Measurements from ENCODE around the gene NUDT17. TPM values are rescaled to one million over a fixed set of nuclear protein-coding genes. Genes with fewer than 3 reads are reported as not detected.

NUDT17 gene
- total RNA-seq, 1 donor from 2014 or later, result 4.7 TPM

DNA sequence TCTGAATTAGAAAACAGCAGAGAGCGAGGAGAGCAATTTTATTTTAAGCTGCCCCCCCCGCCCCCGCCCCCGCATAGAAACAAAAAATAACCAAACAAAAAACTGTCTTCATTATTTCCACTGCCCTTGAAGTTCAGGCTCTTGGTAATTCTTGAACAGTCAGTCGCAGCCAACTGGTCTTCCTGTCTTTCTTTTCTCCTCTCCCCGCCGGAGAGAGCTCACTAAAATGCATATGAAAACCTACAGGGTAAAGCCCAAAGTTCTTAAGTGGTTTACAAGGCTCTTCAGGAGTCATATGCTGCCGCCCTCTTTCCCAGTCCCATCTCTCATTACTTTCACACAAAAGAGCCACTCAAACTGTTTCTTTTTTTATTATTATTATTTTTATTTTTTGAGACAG, 41.4 kb downstream of the NUDT17 start:
- TF ChIP-seq, protein P1, sequence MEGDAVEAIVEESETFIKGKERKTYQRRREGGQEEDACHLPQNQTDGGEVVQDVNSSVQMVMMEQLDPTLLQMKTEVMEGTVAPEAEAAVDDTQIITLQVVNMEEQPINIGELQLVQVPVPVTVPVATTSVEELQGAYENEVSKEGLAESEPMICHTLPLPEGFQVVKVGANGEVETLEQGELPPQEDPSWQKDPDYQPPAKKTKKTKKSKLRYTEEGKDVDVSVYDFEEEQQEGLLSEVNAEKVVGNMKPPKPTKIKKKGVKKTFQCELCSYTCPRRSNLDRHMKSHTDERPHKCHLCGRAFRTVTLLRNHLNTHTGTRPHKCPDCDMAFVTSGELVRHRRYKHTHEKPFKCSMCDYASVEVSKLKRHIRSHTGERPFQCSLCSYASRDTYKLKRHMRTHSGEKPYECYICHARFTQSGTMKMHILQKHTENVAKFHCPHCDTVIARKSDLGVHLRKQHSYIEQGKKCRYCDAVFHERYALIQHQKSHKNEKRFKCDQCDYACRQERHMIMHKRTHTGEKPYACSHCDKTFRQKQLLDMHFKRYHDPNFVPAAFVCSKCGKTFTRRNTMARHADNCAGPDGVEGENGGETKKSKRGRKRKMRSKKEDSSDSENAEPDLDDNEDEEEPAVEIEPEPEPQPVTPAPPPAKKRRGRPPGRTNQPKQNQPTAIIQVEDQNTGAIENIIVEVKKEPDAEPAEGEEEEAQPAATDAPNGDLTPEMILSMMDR (IDR thresholded peaks at IDR 0.05; ENCODE audit: unreplicated experiment), result no peak
- Mint-ChIP-seq H3K36me3 (no peaks in the 10 kb centered on the region), H3K9me3 (no peaks in the 10 kb centered on the region), H3K4me1 (peaks cover 16% of the 10 kb centered on the region), H3K27ac (no peak overlapping the region), H3K4me3 (peak overlapping the region; percentile 50), H3K27me3 (ENCODE audit: low read depth) (peaks cover 34% of the 10 kb centered on the region)
- DNase-seq (ENCODE audit: low spot score in 2 of 2, unreplicated experiment in 2 of 2), result no peak

DNA sequence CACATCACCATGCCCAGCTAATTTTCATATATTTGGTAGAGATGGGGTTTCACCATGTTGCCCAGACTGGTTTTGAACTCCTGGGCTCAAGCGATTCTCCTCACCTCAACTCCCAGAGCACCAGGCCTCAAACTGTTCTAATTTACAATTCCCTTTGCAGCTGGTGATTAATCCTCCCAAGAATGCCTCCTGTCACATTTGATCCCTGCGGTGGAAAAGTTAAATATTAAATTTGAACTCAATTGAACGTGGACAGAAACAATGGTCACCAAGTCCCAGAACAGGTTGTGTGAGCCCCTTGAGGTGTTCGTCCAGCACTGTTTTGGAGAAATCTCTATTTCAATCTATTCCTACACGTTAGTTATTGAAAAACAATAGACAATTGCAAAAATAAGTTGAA, 42.2 kb downstream of the NUDT17 start:
- Mint-ChIP-seq H3K27me3 (ENCODE audit: low read depth) (peaks cover 31% of the 10 kb centered on the region), H3K27ac (no peak overlapping the region), H3K9me3 (no peaks in the 10 kb centered on the region), H3K4me3 (no peak overlapping the region), H3K4me1 (peaks cover 25% of the 10 kb centered on the region), H3K36me3 (no peaks in the 10 kb centered on the region)
- TF ChIP-seq, protein P1 (IDR thresholded peaks at IDR 0.05; ENCODE audit: unreplicated experiment), result no peak
- no peak for DNase-seq (ENCODE audit: low spot score in 2 of 2, unreplicated experiment in 2 of 2)

DNA sequence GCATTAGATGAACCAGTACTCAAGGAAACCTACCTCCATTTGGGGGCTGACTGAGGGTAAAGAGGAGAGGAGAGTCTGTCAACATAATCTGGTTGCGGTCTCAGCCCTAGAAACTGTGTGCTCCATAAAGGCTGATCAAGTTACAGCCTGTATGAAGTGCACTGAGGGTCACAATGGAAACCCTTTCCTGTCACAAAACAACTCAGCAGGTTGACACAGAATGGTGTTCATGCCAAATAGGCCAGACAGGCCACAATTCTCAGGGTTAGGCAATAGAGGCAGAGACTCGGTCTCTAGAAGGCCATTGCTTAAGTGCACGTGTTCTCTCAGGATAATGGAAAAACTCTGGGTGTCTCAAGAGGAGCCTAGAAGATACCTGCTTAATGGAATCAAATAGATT, 44.3 kb downstream of the NUDT17 start:
- TF ChIP-seq, protein P1 (IDR thresholded peaks at IDR 0.05; ENCODE audit: unreplicated experiment), result no peak
- no peak overlapping the region for H3K4me3 Mint-ChIP-seq
- H3K4me1 Mint-ChIP-seq, result peaks cover 30% of the 10 kb centered on the region
- no peak for DNase-seq (ENCODE audit: low spot score in 2 of 2, unreplicated experiment in 2 of 2)
- H3K27me3 Mint-ChIP-seq (ENCODE audit: low read depth), result peaks cover 13% of the 10 kb centered on the region
- H3K27ac Mint-ChIP-seq, result no peak overlapping the region
- H3K36me3 Mint-ChIP-seq, result no peaks in the 10 kb centered on the region
- H3K9me3 Mint-ChIP-seq, result no peaks in the 10 kb centered on the region

DNA sequence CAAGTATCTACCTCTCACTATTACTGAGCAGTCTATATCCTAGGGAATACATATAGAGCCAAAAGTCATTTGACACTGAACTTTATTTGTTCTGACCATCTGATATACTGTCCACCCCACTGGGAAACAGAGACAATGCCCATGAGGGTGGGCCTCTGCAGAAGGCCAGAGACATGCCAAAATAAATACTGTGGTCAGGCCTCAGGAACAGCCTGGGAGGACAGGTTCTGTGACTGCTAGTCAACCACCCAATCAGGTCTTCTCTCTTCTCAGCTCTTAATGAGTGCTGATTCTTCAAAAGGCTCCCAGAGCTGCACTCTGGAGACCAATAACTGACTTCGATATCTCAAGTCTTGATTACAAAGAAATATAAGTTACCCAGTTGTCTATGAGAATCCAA, 45.7 kb downstream of the NUDT17 start:
- peaks cover 4% of the 10 kb centered on the region for H3K27me3 Mint-ChIP-seq (ENCODE audit: low read depth)

DNA sequence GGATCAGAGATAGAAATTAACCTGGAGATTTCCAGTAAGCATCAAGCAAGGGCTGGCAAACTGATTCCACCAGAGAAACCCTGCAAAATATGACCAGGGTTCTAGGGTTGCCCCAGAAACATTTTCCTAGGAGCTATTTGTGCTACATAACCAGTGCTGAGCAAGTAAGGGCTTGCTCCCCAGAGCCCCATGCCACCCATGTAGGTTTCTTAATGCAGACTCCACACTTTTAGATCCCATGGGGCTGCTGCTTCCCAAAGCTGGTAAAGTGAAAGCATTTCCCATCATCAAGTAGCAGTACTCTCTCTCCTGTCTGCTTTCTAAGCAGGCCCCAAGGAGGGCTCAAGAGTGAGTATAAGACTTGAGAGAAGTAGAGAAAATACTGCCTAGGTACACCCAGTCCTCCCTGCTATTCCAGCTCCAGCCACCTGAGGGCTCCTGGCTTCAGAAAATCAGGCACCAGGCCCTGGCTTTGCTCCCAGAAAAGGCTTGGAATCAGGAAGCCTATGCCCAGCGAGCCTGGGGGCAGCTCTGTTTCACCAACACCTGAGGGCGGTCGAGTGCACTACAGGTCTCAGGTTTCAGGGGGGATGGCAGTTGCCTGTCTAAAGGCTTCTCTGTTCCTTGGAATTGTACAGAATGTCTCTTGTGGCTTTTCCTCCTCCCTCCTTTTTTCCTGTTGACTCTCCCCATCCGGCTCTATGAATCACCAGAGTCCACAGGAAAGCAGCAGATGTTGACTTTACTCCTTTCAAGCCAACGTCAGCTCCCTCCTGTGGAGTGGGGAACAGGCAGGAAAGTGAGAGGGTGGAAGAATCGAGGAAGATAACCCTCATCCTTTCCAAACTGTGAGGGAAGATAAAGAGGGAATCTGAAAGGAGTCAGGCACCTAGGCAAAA, 46.4 kb downstream of the NUDT17 start:
- Mint-ChIP-seq H3K27ac (peak overlapping the region; percentile 96), H3K9me3 (no peaks in the 10 kb centered on the region), H3K27me3 (ENCODE audit: low read depth) (peaks cover 4% of the 10 kb centered on the region), H3K4me3 (peak overlapping the region; percentile 27), H3K4me1 (peaks cover 23% of the 10 kb centered on the region), H3K36me3 (no peaks in the 10 kb centered on the region)
- DNase-seq (ENCODE audit: low spot score in 2 of 2, unreplicated experiment in 2 of 2), result peak; percentile 84 to 94
- TF ChIP-seq, protein P1 (IDR thresholded peaks at IDR 0.05; ENCODE audit: unreplicated experiment), result peak; percentile 73

More for the DNA sequence above, 45.7 kb downstream of the NUDT17 start:
- no peak overlapping the region for H3K4me3 Mint-ChIP-seq
- peaks cover 23% of the 10 kb centered on the region for H3K4me1 Mint-ChIP-seq
- no peak for DNase-seq (ENCODE audit: low spot score in 2 of 2, unreplicated experiment in 2 of 2)
- H3K27ac Mint-ChIP-seq, result peak overlapping the region; percentile 82
- TF ChIP-seq, protein P1 (IDR thresholded peaks at IDR 0.05; ENCODE audit: unreplicated experiment), result no peak
- H3K9me3 Mint-ChIP-seq, result no peaks in the 10 kb centered on the region
- H3K36me3 Mint-ChIP-seq, result no peaks in the 10 kb centered on the region
